Neural cell (in vitro differentiated cells): ENCODE results near the gene SLFN12L.

Experiments used
- CTCF ChIP-seq: fragments of 450-650 bp; IDR thresholded peaks from 2 replicates; pipeline ENCODE4 v1.5.1; 2014; ENCODE audit warnings: antibody characterized with exemption, mild to moderate bottlenecking, moderate library complexity; ENCODE audit not compliant: poor library complexity, severe bottlenecking
- MXI1 ChIP-seq: fragments of 450-650 bp; conservative IDR thresholded peaks from 2 replicates; pipeline ENCODE4 v1.6.1; 2014; ENCODE audit warnings: antibody characterized with exemption, mild to moderate bottlenecking; ENCODE audit not compliant: poor library complexity, severe bottlenecking

- TF ChIP-seq CTCF, result no peak
- no peak for TF ChIP-seq MXI1
These were observed 40.8 kb downstream of the SLFN12L start for GRCh38 chr17:35496451-35497290.
